Activated CD4-positive, alpha-beta T cell treated with anti-CD3 and anti-CD28 coated beads for 36 hours (primary cell): ENCODE data around the gene TMTC3. TPM values are rescaled to one million over a fixed set of nuclear protein-coding genes. Genes with fewer than 3 reads are reported as not detected.

ENCODE experiments used
- ATAC-seq: fragments of 200-7000 bp; cut with Tn5 transposase; one replicate; pipeline ENCODE4 v1.10.0; 2021; ENCODE audit warnings: mild to moderate bottlenecking, moderate library complexity
- CTCF ChIA-PET: fragments of 350-600 bp; sonication (Branson Sonifier 250); formaldehyde crosslinking; loops from one replicate; lab custom pipeline; 2021; ENCODE audit warnings: antibody characterized with exemption; lab: Charles Lee
- POLR2A ChIA-PET: fragments of 350-600 bp; sonication (Branson Sonifier 250); formaldehyde crosslinking; loops from one replicate; lab custom pipeline; 2021; ENCODE audit warnings: antibody characterized with exemption, inconsistent platforms; lab: Charles Lee
- DNase-seq: peaks from one replicate; pipeline ENCODE4 v3.0.0-alpha.2; 2020
- H3K27ac Mint-ChIP-seq: one replicate; pipeline ENCODE4 v1.8.0; 2021; ENCODE audit warnings: mixed read lengths
- H3K27me3 Mint-ChIP-seq: one replicate; pipeline ENCODE4 v1.8.0; 2021; ENCODE audit warnings: mixed read lengths
- H3K36me3 Mint-ChIP-seq: one replicate; pipeline ENCODE4 v1.8.0; 2021; ENCODE audit warnings: low read depth, mixed read lengths
- H3K4me1 Mint-ChIP-seq: one replicate; pipeline ENCODE4 v1.8.0; 2021; ENCODE audit warnings: mixed read lengths
- H3K4me3 Mint-ChIP-seq: one replicate; pipeline ENCODE4 v1.8.0; 2021; ENCODE audit warnings: mild to moderate bottlenecking, moderate library complexity, mixed read lengths
- H3K9me3 Mint-ChIP-seq: one replicate; pipeline ENCODE4 v1.8.0; 2021; ENCODE audit warnings: low read depth, mixed read lengths
- intact Hi-C, 2 experiments: fragments of 100-400 bp; cut with DNase I in 1 of 2; cut with micrococcal nuclease in 1 of 2; formaldehyde crosslinking; loops; one replicate each; pipeline versions ENCODE4 v1.14.2 to v1.15.1; 2022 to 2024; cut with DNase I, micrococcal nuclease
- total RNA-seq, 2 experiments: library from RNA; stranded (reverse); gene quantifications; one replicate each; pipeline ENCODE4 v1.2.3, GENCODE V29; 2021

Gene TMTC3
- total RNA-seq, 2 experiments from 2014 or later = 5.8 to 6.2 TPM

GRCh38 chr12:88166179-88166578 is 24.1 kb downstream of the TMTC3 start:
- ChIA-PET POLR2A (no interaction called here), CTCF (interaction anchor here (0.6 to 1.2 kb wide), 3 partner anchors 80 to 910 kb away, joined by 3 to 4 read pairs (median 4); no protein-coding TSS in a partner anchor)
- DNase-seq = no peak
- Mint-ChIP-seq H3K27ac (no peak overlapping the region), H3K27me3 (no peaks in the 10 kb centered on the region), H3K9me3 (no peaks in the 10 kb centered on the region), H3K4me1 (no peaks in the 10 kb centered on the region), H3K36me3 (peaks cover 62% of the 10 kb centered on the region), H3K4me3 (no peak overlapping the region)
- intact Hi-C loops = no loop called here
- no peak for ATAC-seq

GRCh38 chr12:88167384-88167783 is 25.3 kb downstream of the TMTC3 start:
- Mint-ChIP-seq H3K36me3 (peaks cover 59% of the 10 kb centered on the region), H3K4me3 (no peak overlapping the region), H3K9me3 (no peaks in the 10 kb centered on the region), H3K4me1 (peaks cover 2% of the 10 kb centered on the region), H3K27ac (no peak overlapping the region), H3K27me3 (no peaks in the 10 kb centered on the region)
- ChIA-PET POLR2A (no interaction called here), CTCF (interaction anchor here (0.6 kb wide), 1 partner anchor 17 kb away, joined by 3 read pairs; no protein-coding TSS in a partner anchor)
- intact Hi-C loops = no loop called here
- ATAC-seq (no peak), DNase-seq (no peak)

- H3K4me1 Mint-ChIP-seq = peaks cover 9% of the 10 kb centered on the region
- CTCF ChIA-PET = no interaction called here
- ATAC-seq (no peak), DNase-seq (no peak)
- no peak overlapping the region for H3K27ac Mint-ChIP-seq
- no peak overlapping the region for H3K4me3 Mint-ChIP-seq
- POLR2A ChIA-PET = no interaction called here
- intact Hi-C loops = no loop called here
- H3K9me3 Mint-ChIP-seq = peaks cover 2% of the 10 kb centered on the region
- H3K27me3 Mint-ChIP-seq = no peaks in the 10 kb centered on the region
- H3K36me3 Mint-ChIP-seq = peaks cover 58% of the 10 kb centered on the region
These were observed 30.8 kb downstream of the TMTC3 start for GRCh38 chr12:88172844-88173407.

GRCh38 chr12:88175544-88175943 is 33.4 kb downstream of the TMTC3 start:
- intact Hi-C loops = no loop called here
- DNase-seq (no peak), ATAC-seq (no peak)
- Mint-ChIP-seq H3K4me3 (no peak overlapping the region), H3K36me3 (peaks cover 56% of the 10 kb centered on the region), H3K4me1 (peaks cover 9% of the 10 kb centered on the region), H3K9me3 (peaks cover 3% of the 10 kb centered on the region), H3K27me3 (no peaks in the 10 kb centered on the region), H3K27ac (no peak overlapping the region)
- POLR2A ChIA-PET = no interaction called here
- CTCF ChIA-PET = interaction anchor here (1.1 kb wide), 1 partner anchor 20 kb away, joined by 5 read pairs; no protein-coding TSS in a partner anchor

- CTCF ChIA-PET = no interaction called here
- POLR2A ChIA-PET = no interaction called here
- Mint-ChIP-seq H3K9me3 (peaks cover 13% of the 10 kb centered on the region), H3K27ac (no peak overlapping the region), H3K36me3 (peaks cover 78% of the 10 kb centered on the region), H3K4me3 (no peak overlapping the region), H3K27me3 (no peaks in the 10 kb centered on the region), H3K4me1 (peaks cover 4% of the 10 kb centered on the region)
- intact Hi-C loops = no loop called here
- ATAC-seq (no peak), DNase-seq (no peak)
These were observed 37.4 kb downstream of the TMTC3 start for GRCh38 chr12:88179436-88180014.

- H3K9me3 Mint-ChIP-seq = peaks cover 12% of the 10 kb centered on the region
- no peak overlapping the region for H3K27ac Mint-ChIP-seq
- no peak overlapping the region for H3K4me3 Mint-ChIP-seq
- peaks cover 76% of the 10 kb centered on the region for H3K36me3 Mint-ChIP-seq
- no peak for DNase-seq
- no peak for ATAC-seq
- no peaks in the 10 kb centered on the region for H3K4me1 Mint-ChIP-seq
- CTCF ChIA-PET = interaction anchor here (0.6 kb wide), 1 partner anchor 1160 kb away, joined by 4 read pairs; no protein-coding TSS in a partner anchor
- intact Hi-C loops = no loop called here
- POLR2A ChIA-PET = no interaction called here
- no peaks in the 10 kb centered on the region for H3K27me3 Mint-ChIP-seq
These were observed 39.8 kb downstream of the TMTC3 start for GRCh38 chr12:88181881-88182280.

- Mint-ChIP-seq H3K27ac (no peak overlapping the region), H3K36me3 (peaks cover 73% of the 10 kb centered on the region), H3K4me3 (no peak overlapping the region), H3K9me3 (peaks cover 12% of the 10 kb centered on the region), H3K27me3 (no peaks in the 10 kb centered on the region), H3K4me1 (no peaks in the 10 kb centered on the region)
- ATAC-seq (no peak), DNase-seq (no peak)
- intact Hi-C loops = no loop called here
- POLR2A ChIA-PET = no interaction called here
- CTCF ChIA-PET = no interaction called here
These were observed 40.3 kb downstream of the TMTC3 start for GRCh38 chr12:88182416-88182815.

- H3K4me1 Mint-ChIP-seq = no peaks in the 10 kb centered on the region
- CTCF ChIA-PET = interaction anchor here (0.7 kb wide), 1 partner anchor 17 kb away, joined by 3 read pairs; no protein-coding TSS in a partner anchor
These were observed 42.1 kb downstream of the TMTC3 start for GRCh38 chr12:88184196-88184595.

GRCh38 chr12:88185279-88185678 is 43.2 kb downstream of the TMTC3 start:
- H3K27me3 Mint-ChIP-seq = no peaks in the 10 kb centered on the region

More at GRCh38 chr12:88184196-88184595, 42.1 kb downstream of the TMTC3 start:
- ATAC-seq = no peak
- no peak for DNase-seq
- no peak overlapping the region for H3K4me3 Mint-ChIP-seq
- peaks cover 59% of the 10 kb centered on the region for H3K36me3 Mint-ChIP-seq
- no peaks in the 10 kb centered on the region for H3K27me3 Mint-ChIP-seq
- peaks cover 12% of the 10 kb centered on the region for H3K9me3 Mint-ChIP-seq
- POLR2A ChIA-PET = no interaction called here
- no peak overlapping the region for H3K27ac Mint-ChIP-seq
- intact Hi-C loops = no loop called here

GRCh38 chr12:88185988-88186387 is 43.9 kb downstream of the TMTC3 start:
- no peak for DNase-seq
- H3K4me1 Mint-ChIP-seq = no peaks in the 10 kb centered on the region
- no peak overlapping the region for H3K27ac Mint-ChIP-seq
- H3K27me3 Mint-ChIP-seq = no peaks in the 10 kb centered on the region
- ChIA-PET CTCF (no interaction called here), POLR2A (no interaction called here)
- H3K4me3 Mint-ChIP-seq = no peak overlapping the region
- intact Hi-C loops = no loop called here
- peaks cover 9% of the 10 kb centered on the region for H3K9me3 Mint-ChIP-seq
- H3K36me3 Mint-ChIP-seq = peaks cover 44% of the 10 kb centered on the region
- no peak for ATAC-seq

More at GRCh38 chr12:88185279-88185678, 43.2 kb downstream of the TMTC3 start:
- CTCF ChIA-PET = no interaction called here
- Mint-ChIP-seq H3K27ac (no peak overlapping the region), H3K4me3 (no peak overlapping the region), H3K4me1 (no peaks in the 10 kb centered on the region), H3K36me3 (peaks cover 49% of the 10 kb centered on the region), H3K9me3 (peaks cover 11% of the 10 kb centered on the region)
- ATAC-seq (no peak), DNase-seq (no peak)
- intact Hi-C loops = no loop called here
- POLR2A ChIA-PET = no interaction called here

- DNase-seq (no peak), ATAC-seq (no peak)
- Mint-ChIP-seq H3K9me3 (peaks cover 1% of the 10 kb centered on the region), H3K27me3 (no peaks in the 10 kb centered on the region), H3K4me1 (no peaks in the 10 kb centered on the region), H3K4me3 (no peak overlapping the region), H3K36me3 (peaks cover 32% of the 10 kb centered on the region), H3K27ac (no peak overlapping the region)
- ChIA-PET CTCF (interaction anchor here (1.5 kb wide), 1 partner anchor 13 kb away, joined by 4 read pairs; no protein-coding TSS in a partner anchor), POLR2A (no interaction called here)
- intact Hi-C loops = no loop called here
These were observed 45.5 kb downstream of the TMTC3 start for GRCh38 chr12:88187571-88187970.

- Mint-ChIP-seq H3K27me3 (no peaks in the 10 kb centered on the region), H3K9me3 (peaks cover 1% of the 10 kb centered on the region), H3K27ac (no peak overlapping the region), H3K4me3 (no peak overlapping the region), H3K36me3 (peaks cover 26% of the 10 kb centered on the region), H3K4me1 (no peaks in the 10 kb centered on the region)
- DNase-seq (no peak), ATAC-seq (no peak)
- intact Hi-C loops = no loop called here
- POLR2A ChIA-PET = no interaction called here
- CTCF ChIA-PET = interaction anchor here (1.5 kb wide), 1 partner anchor 12 kb away, joined by 4 read pairs; no protein-coding TSS in a partner anchor
These were observed 46.1 kb downstream of the TMTC3 start for GRCh38 chr12:88188180-88188579.
